IMR-90 (cell line): ENCODE data around the gene PNKD. TPM values are rescaled to one million over a fixed set of nuclear protein-coding genes. Genes with fewer than 3 reads are reported as not detected.

Source experiments
- ATAC-seq: fragments of 200-7000 bp; cut with Tn5 transposase; 2 replicates; pipeline ENCODE4 v1.9.1; 2020; ENCODE audit warnings: low read depth, mild to moderate bottlenecking, moderate library complexity
- BruUV-seq: library from RNA; stranded (reverse); fragments of 400-500 nt; replicated peaks from 2 replicates; lab custom pipeline; 2021; lab: Mats Ljungman, UMichigan
- CTCF ChIA-PET: fragments of 300-600 bp; formaldehyde crosslinking; extraction: SDS; loops from one replicate; lab custom pipeline; 2021; ENCODE audit warnings: antibody characterized with exemption; lab: Yijun Ruan, JAX
- POLR2A ChIA-PET: fragments of 300-600 bp; sonication (Branson Sonifier 250); formaldehyde crosslinking; loops from one replicate; lab custom pipeline; 2022; ENCODE audit warnings: antibody characterized with exemption; ENCODE audit not compliant: unreplicated experiment; lab: Charles Lee
- DNase-seq: peaks from one replicate; pipeline ENCODE4 v3.0.0; 2013
- H2AFZ ChIP-seq: replicated peaks from 2 replicates; pipeline ENCODE3; 2013; ENCODE audit warnings: low read length, mild to moderate bottlenecking; ENCODE audit not compliant: poor library complexity
- H2AK5ac ChIP-seq: 2 replicates; pipeline ENCODE4 v1.6.1; 2013; ENCODE audit warnings: low read depth, low read length, inconsistent platforms
- H2AK9ac ChIP-seq: replicated peaks from 2 replicates; pipeline ENCODE3; 2013; ENCODE audit warnings: mild to moderate bottlenecking, low read depth, low read length, moderate library complexity; ENCODE audit not compliant: poor library complexity
- H2BK120ac ChIP-seq: 2 replicates; pipeline ENCODE4 v1.6.1; 2013; ENCODE audit warnings: low read depth, low read length, inconsistent platforms
- H2BK15ac ChIP-seq: 3 replicates; pipeline ENCODE4 v1.6.1; 2013; ENCODE audit warnings: low read depth, low read length, inconsistent platforms
- H2BK20ac ChIP-seq: 2 replicates; pipeline ENCODE4 v1.6.1; 2013; ENCODE audit warnings: low read depth, mild to moderate bottlenecking, inconsistent platforms, low read length, moderate library complexity
- H2BK5ac ChIP-seq: 2 replicates; pipeline ENCODE4 v1.6.1; 2013; ENCODE audit warnings: mild to moderate bottlenecking, low read depth, low read length, inconsistent platforms; ENCODE audit not compliant: poor library complexity, severe bottlenecking
- H3K14ac ChIP-seq: replicated peaks from 2 replicates; pipeline ENCODE4 v1.6.1; 2013; ENCODE audit warnings: low read depth, low read length, inconsistent platforms
- H3K18ac ChIP-seq: 2 replicates; pipeline ENCODE4 v1.6.1; 2013; ENCODE audit warnings: low read depth, low read length, control low read depth
- H3K23ac ChIP-seq: 2 replicates; pipeline ENCODE4 v1.6.1; 2013; ENCODE audit warnings: low read depth, low read length, inconsistent platforms
- H3K27ac ChIP-seq: 2 replicates; pipeline ENCODE4 v1.5.1; 2013; ENCODE audit warnings: mild to moderate bottlenecking, control low read depth, low read length; ENCODE audit not compliant: insufficient read depth
- H3K27me3 ChIP-seq: 2 replicates; pipeline ENCODE4 v1.6.1; 2013; ENCODE audit warnings: low read length; ENCODE audit not compliant: control insufficient read depth, insufficient read depth
- H3K36me3 ChIP-seq: 2 replicates; pipeline ENCODE4 v1.6.1; 2013; ENCODE audit warnings: low read length, mixed read lengths; ENCODE audit not compliant: control insufficient read depth, insufficient read depth
- H3K4ac ChIP-seq: 2 replicates; pipeline ENCODE4 v1.6.1; 2013; ENCODE audit warnings: low read depth, low read length, inconsistent platforms
- H3K4me1 ChIP-seq: 2 replicates; pipeline ENCODE4 v1.6.1; 2013; ENCODE audit warnings: low read length, mixed read lengths; ENCODE audit not compliant: control insufficient read depth, insufficient read depth
- H3K4me2 ChIP-seq: 2 replicates; pipeline ENCODE4 v1.6.1; 2013; ENCODE audit warnings: low read depth, mild to moderate bottlenecking, control low read depth, low read length, moderate library complexity
- H3K4me3 ChIP-seq: 2 replicates; pipeline ENCODE4 v1.5.1; 2013; ENCODE audit warnings: low read depth, mild to moderate bottlenecking, control low read depth, low read length, moderate library complexity; ENCODE audit not compliant: insufficient read depth
- H3K56ac ChIP-seq: 2 replicates; pipeline ENCODE4 v1.6.1; 2013; ENCODE audit warnings: low read length, inconsistent platforms; ENCODE audit not compliant: insufficient read depth; ENCODE audit errors: extremely low read depth
- H3K79me1 ChIP-seq, 2 experiments: 2 replicates each; pipeline ENCODE4 v1.6.1; 2013; ENCODE audit warnings: low read length in 2 of 2, inconsistent platforms in 1 of 2, low read depth in 1 of 2
- H3K9ac ChIP-seq: 2 replicates; pipeline ENCODE4 v1.6.1; 2013; ENCODE audit warnings: low read depth, low read length, control low read depth
- H3K9me1 ChIP-seq: 2 replicates; pipeline ENCODE4 v1.6.1; 2013; ENCODE audit warnings: low read length, inconsistent platforms; ENCODE audit not compliant: insufficient read depth
- H3K9me3 ChIP-seq: 2 replicates; pipeline ENCODE4 v1.6.1; 2013; ENCODE audit warnings: low read length; ENCODE audit not compliant: control insufficient read depth, insufficient read depth
- H4K20me1 ChIP-seq: 2 replicates; pipeline ENCODE4 v1.6.1; 2013; ENCODE audit warnings: low read length, inconsistent platforms; ENCODE audit not compliant: insufficient read depth
- H4K5ac ChIP-seq: 2 replicates; pipeline ENCODE4 v1.6.1; 2013; ENCODE audit warnings: mild to moderate bottlenecking, low read depth, low read length, control low read depth
- H4K8ac ChIP-seq, 2 experiments: 2 replicates each; pipeline ENCODE4 v1.6.1; 2013; ENCODE audit warnings: low read depth in 2 of 2, low read length in 2 of 2, control low read depth in 1 of 2, inconsistent platforms in 1 of 2
- H4K91ac ChIP-seq: 2 replicates; pipeline ENCODE4 v1.6.1; 2013; ENCODE audit warnings: low read depth, low read length, inconsistent platforms; ENCODE audit not compliant: insufficient read depth
- BHLHE40 ChIP-seq: fragments of 150-350 bp; IDR thresholded peaks from 2 replicates; pipeline ENCODE4 v1.6.1; 2016; ENCODE audit warnings: mild to moderate bottlenecking, low read depth, low read length
- CEBPB ChIP-seq: IDR thresholded peaks from 2 replicates; pipeline ENCODE4 v1.6.1; 2012; ENCODE audit warnings: low read depth, low read length, improper control_type of control experiment
- CHD1 ChIP-seq: IDR thresholded peaks from 2 replicates; pipeline ENCODE4 v1.6.1; 2012; ENCODE audit warnings: low read depth, low read length, improper control_type of control experiment
- CTCF ChIP-seq: conservative IDR thresholded peaks from 2 replicates; pipeline ENCODE4 v1.5.1; 2012; ENCODE audit warnings: mild to moderate bottlenecking, low read depth, low read length, improper control_type of control experiment
- ELK1 ChIP-seq: fragments of 150-350 bp; IDR thresholded peaks from 2 replicates; pipeline ENCODE4 v1.6.1; 2016; ENCODE audit warnings: low read depth, mild to moderate bottlenecking, low read length, moderate library complexity, borderline replicate concordance
- FOS ChIP-seq: fragments of 150-350 bp; IDR thresholded peaks from 2 replicates; pipeline ENCODE4 v1.6.1; 2016; ENCODE audit warnings: low read depth, low read length
- MAFK ChIP-seq: IDR thresholded peaks from 2 replicates; pipeline ENCODE4 v1.6.1; 2012; ENCODE audit warnings: low read depth, low read length, improper control_type of control experiment
- MAZ ChIP-seq: IDR thresholded peaks from 2 replicates; pipeline ENCODE4 v1.6.1; 2012; ENCODE audit warnings: low read depth, mild to moderate bottlenecking, low read length, improper control_type of control experiment, moderate library complexity, borderline replicate concordance
- MXI1 ChIP-seq: IDR thresholded peaks from 2 replicates; pipeline ENCODE4 v1.6.1; 2012; ENCODE audit warnings: low read depth, mild to moderate bottlenecking, low read length, moderate library complexity, borderline replicate concordance
- NFE2L2 ChIP-seq: fragments of 150-350 bp; IDR thresholded peaks from 2 replicates; pipeline ENCODE4 v1.6.1; 2016; ENCODE audit warnings: low read depth, mild to moderate bottlenecking, low read length
- RAD21 ChIP-seq: IDR thresholded peaks from 2 replicates; pipeline ENCODE4 v1.6.1; 2012; ENCODE audit warnings: low read length, improper control_type of control experiment
- RCOR1 ChIP-seq: IDR thresholded peaks from 2 replicates; pipeline ENCODE4 v1.6.1; 2012; ENCODE audit warnings: mild to moderate bottlenecking, low read length, improper control_type of control experiment; ENCODE audit not compliant: insufficient replicate concordance
- RFX5 ChIP-seq: IDR thresholded peaks from 2 replicates; pipeline ENCODE4 v1.8.0; 2012; ENCODE audit warnings: low read depth, mild to moderate bottlenecking, low read length, moderate library complexity
- SMC3 ChIP-seq: fragments of 150-350 bp; IDR thresholded peaks from 2 replicates; pipeline ENCODE4 v1.6.1; 2016; ENCODE audit warnings: low read depth, mild to moderate bottlenecking, antibody characterized with exemption, low read length, moderate library complexity
- USF2 ChIP-seq: fragments of 150-350 bp; IDR thresholded peaks from 2 replicates; pipeline ENCODE4 v1.6.1; 2017; ENCODE audit warnings: mild to moderate bottlenecking, antibody characterized with exemption, low read length, low read depth
- WGBS, 2 experiments: methylation state at CpG; one replicate each; pipeline versions ENCODE4 v1.1.5 to v1.1.7; 2013; ENCODE audit warnings: missing lambda C conversion rate in 2 of 2; ENCODE audit not compliant: insufficient read length in 1 of 2; ENCODE audit errors: extremely low coverage in 2 of 2; 5-methylcytosine and 5-hydroxymethylcytosine counted together
- dilution Hi-C: fragments of 300-500 bp; cut with HindIII; formaldehyde crosslinking; loops from one replicate; pipeline ENCODE4 v1.14.3; 2018; ENCODE audit warnings: low sequenced_read_pairs; ENCODE audit not compliant: unreplicated experiment
- in situ Hi-C: fragments of 300-500 bp; cut with MboI; formaldehyde crosslinking; loops from 3 replicates; pipeline ENCODE4 v1.14.3; 2019; ENCODE audit warnings: low sequenced_read_pairs, inconsistent platforms, mixed read lengths
- intact Hi-C: fragments of 100-400 bp; cut with micrococcal nuclease; formaldehyde crosslinking; loops from 2 replicates; pipeline ENCODE4 v1.10.0; 2022
- polyA plus RNA-seq, 3 experiments: library from polyadenylated mRNA; depleted of rRNA; stranded (reverse); fragments of >200 nt; gene quantifications; 2 replicates each; pipeline ENCODE4 v1.2.3, GENCODE V29; 2012; ENCODE audit warnings: low replicate concordance in 1 of 3
- total RNA-seq: library from RNA; depleted of rRNA; stranded (reverse); fragments of >200 nt; gene quantifications from 2 replicates; pipeline ENCODE4 v1.2.3, GENCODE V29; 2012

PNKD gene
- total and polyA plus RNA-seq, 2 of the 4 experiments (the other 2 are of a cell fraction), result 19.2 to 68.5 TPM

DNA sequence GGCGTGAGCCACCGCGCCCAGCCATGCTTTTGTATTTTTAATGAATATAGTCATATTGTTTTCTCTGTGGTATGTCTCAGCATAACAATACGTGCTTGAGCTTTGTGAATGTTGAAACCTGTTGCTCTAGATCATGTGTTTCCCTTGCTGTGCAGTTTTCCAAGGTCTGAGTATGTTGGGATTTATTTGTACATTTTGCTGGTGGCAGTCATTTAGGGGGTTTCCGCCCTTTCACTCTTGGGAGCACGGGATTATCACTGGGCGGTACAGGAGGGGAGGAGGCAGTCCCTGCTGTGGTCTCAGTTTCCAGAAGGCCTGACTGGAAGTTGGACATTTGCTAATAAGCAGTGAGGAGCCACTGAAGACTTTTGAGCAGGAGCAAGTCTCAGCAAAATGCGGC, 61.4 kb downstream of the PNKD start:
- in situ Hi-C loops, result no loop called here
- WGBS, 2 experiments, result 87% methylated on average over 3 of the region's 8 CpGs; no CpG with 5 or more reads in 1 of the 2 experiments
- no peak overlapping the region for H4K91ac ChIP-seq

More for the DNA sequence above, 61.4 kb downstream of the PNKD start:
- no peak for DNase-seq
- H2AK9ac ChIP-seq, result peak overlapping the region; percentile 72
- H3K4me2 ChIP-seq, result no peak overlapping the region
- H4K8ac ChIP-seq, result no peak overlapping the region
- H4K5ac ChIP-seq, result no peak overlapping the region
- H3K4ac ChIP-seq, result no peak overlapping the region
- H3K4me1 ChIP-seq, result peaks cover 7% of the 10 kb centered on the region
- peaks cover 10% of the 10 kb centered on the region for H3K9me1 ChIP-seq
- H3K9ac ChIP-seq, result no peak overlapping the region
- TF ChIP-seq FOS (no peak), RCOR1 (no peak), NFE2L2 (no peak), MAFK (no peak), USF2 (no peak), CTCF (no peak), CEBPB (no peak), MXI1 (no peak), MAZ (no peak), BHLHE40 (no peak), ELK1 (no peak), CHD1 (no peak), RFX5 (no peak), SMC3 (no peak), RAD21 (no peak)
- ChIA-PET POLR2A (no interaction called here), CTCF (no interaction called here)
- H3K56ac ChIP-seq, result no peak overlapping the region
- intact Hi-C loops (no loop called here), dilution Hi-C loops (no loop called here)
- no TSS peak for BruUV-seq
- no peak overlapping the region for H2BK20ac ChIP-seq
- no peaks in the 10 kb centered on the region for H3K79me1 ChIP-seq
- no peak overlapping the region for H2BK120ac ChIP-seq
- no peak overlapping the region for H3K14ac ChIP-seq
- H3K23ac ChIP-seq, result no peak overlapping the region
- ATAC-seq, result no peak
- no peak overlapping the region for H2BK15ac ChIP-seq
- no peaks in the 10 kb centered on the region for H3K27me3 ChIP-seq
- no peak overlapping the region for H2AK5ac ChIP-seq
- H4K20me1 ChIP-seq, result no peaks in the 10 kb centered on the region
- peak overlapping the region; percentile 23 for H2AFZ ChIP-seq
- H3K36me3 ChIP-seq, result no peaks in the 10 kb centered on the region; the same call in 1 of the 2 replicates
- no peaks in the 10 kb centered on the region for H3K9me3 ChIP-seq
- no peak overlapping the region for H2BK5ac ChIP-seq
- H3K18ac ChIP-seq, result no peak overlapping the region
- no peak overlapping the region for H3K4me3 ChIP-seq
- no peak overlapping the region for H3K27ac ChIP-seq
